Endodermal cell (in vitro differentiated cells): ENCODE results near the gene EML4. TPM values are rescaled to one million over a fixed set of nuclear protein-coding genes. Genes with fewer than 3 reads are reported as not detected.

Source experiments
- DNase-seq: peaks from one replicate; pipeline ENCODE4 v3.0.0-alpha.2; 2017
- H3K27ac ChIP-seq: 2 replicates; pipeline ENCODE4 v1.5.1; 2013; ENCODE audit warnings: mild to moderate bottlenecking, low read depth, low read length, moderate library complexity
- H3K27me3 ChIP-seq: 2 replicates; pipeline ENCODE4 v1.6.1; 2013; ENCODE audit warnings: mild to moderate bottlenecking, low read length, moderate library complexity; ENCODE audit not compliant: insufficient read depth, control insufficient read depth, poor library complexity, severe bottlenecking
- H3K36me3 ChIP-seq: 2 replicates; pipeline ENCODE4 v1.7.0; 2013; ENCODE audit warnings: mild to moderate bottlenecking, low read length, moderate library complexity; ENCODE audit not compliant: control insufficient read depth, insufficient read depth
- H3K4me1 ChIP-seq: one replicate; pipeline ENCODE4 v1.7.0; 2013; ENCODE audit warnings: low read length; ENCODE audit not compliant: control insufficient read depth, insufficient read depth
- H3K4me3 ChIP-seq: 2 replicates; pipeline ENCODE4 v1.5.1; 2013; ENCODE audit warnings: mild to moderate bottlenecking, low read length, moderate library complexity
- H3K9ac ChIP-seq: 2 replicates; pipeline ENCODE4 v1.6.1; 2013; ENCODE audit warnings: mild to moderate bottlenecking, low read length, moderate library complexity; ENCODE audit not compliant: poor library complexity, severe bottlenecking; ENCODE audit errors: extremely low read depth
- H3K9me3 ChIP-seq: 2 replicates; pipeline ENCODE4 v1.6.1; 2013; ENCODE audit warnings: mild to moderate bottlenecking, low read length, moderate library complexity; ENCODE audit not compliant: control insufficient read depth
- H3K27ac Mint-ChIP-seq: 2 replicates; pipeline ENCODE4 v1.8.0; 2020; ENCODE audit warnings: mixed read lengths
- H3K27me3 Mint-ChIP-seq: 2 replicates; pipeline ENCODE4 v1.8.0; 2021; ENCODE audit warnings: mild to moderate bottlenecking, mixed read lengths; ENCODE audit not compliant: insufficient read depth
- H3K36me3 Mint-ChIP-seq: 2 replicates; pipeline ENCODE4 v1.8.0; 2020; ENCODE audit warnings: low read depth, mixed read lengths
- H3K4me1 Mint-ChIP-seq: 2 replicates; pipeline ENCODE4 v1.8.0; 2020; ENCODE audit warnings: mixed read lengths
- H3K4me3 Mint-ChIP-seq: 2 replicates; pipeline ENCODE4 v1.8.0; 2020; ENCODE audit warnings: mild to moderate bottlenecking, moderate library complexity, mixed read lengths
- H3K9me3 Mint-ChIP-seq: 2 replicates; pipeline ENCODE4 v1.8.0; 2020; ENCODE audit warnings: mild to moderate bottlenecking, mixed read lengths
- WGBS, 2 experiments: methylation state at CpG; one replicate each; pipeline versions ENCODE4 v1.1.5 to v1.1.7; 2013; ENCODE audit warnings: missing lambda C conversion rate in 2 of 2, mixed read lengths in 1 of 2; ENCODE audit not compliant: insufficient coverage in 1 of 2, insufficient read length in 1 of 2; 5-methylcytosine and 5-hydroxymethylcytosine counted together
- total RNA-seq, 2 donors: library from RNA; stranded (reverse); fragmentation: NEBNext Ultra II Directional in 1 of 2; extraction: Animal tissue kit (Norgen Biotek cat#: 25700) in 1 of 2; gene quantifications; 2 replicates in 1 of 2; 3 replicates in 1 of 2; pipeline ENCODE4 v1.2.1, GENCODE V29; 2021
- TF ChIP-seq, protein P1 (sequence below): fragments of 200-600 bp; sonication (generic); conservative IDR thresholded peaks from 2 replicates; pipeline ENCODE4 v1.5.0; 2021; ENCODE audit warnings: antibody characterized with exemption, mild to moderate bottlenecking

The EML4 gene
- total RNA-seq, 2 donors from 2014 or later: 84.6 to 90.9 TPM

DNA sequence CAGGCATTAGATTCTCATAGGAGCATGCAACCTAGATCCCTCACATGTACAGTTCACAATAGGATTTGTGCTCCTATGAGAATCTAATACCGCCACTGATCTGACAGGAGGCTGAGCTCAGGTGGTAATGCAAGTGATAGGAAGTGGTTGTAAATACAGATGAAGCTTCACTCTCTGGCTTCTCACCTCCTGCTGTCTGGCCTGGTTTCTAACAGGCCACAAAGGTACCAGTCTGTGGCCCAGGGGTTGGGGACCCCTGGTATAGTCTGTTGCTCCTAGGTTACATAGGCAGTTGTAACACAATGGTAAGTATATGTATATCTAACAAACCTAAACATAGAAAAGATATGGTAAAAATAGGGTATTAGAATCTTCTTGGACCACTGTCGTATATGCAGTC, 81.8 kb downstream of the EML4 start:
- Histone ChIP-seq H3K4me3 (no peak overlapping the region), H3K9ac (no peak overlapping the region), H3K27ac (no peak overlapping the region), H3K36me3 (peaks cover 49% of the 10 kb centered on the region), H3K9me3 (peaks cover 22% of the 10 kb centered on the region), H3K27me3 (no peaks in the 10 kb centered on the region), H3K4me1 (no peaks in the 10 kb centered on the region)
- WGBS, 2 experiments: 95 to 100% methylated on average over 1 to 2 of the region's 2 CpGs
- H3K27me3 Mint-ChIP-seq: no peaks in the 10 kb centered on the region
- TF ChIP-seq, protein P1, sequence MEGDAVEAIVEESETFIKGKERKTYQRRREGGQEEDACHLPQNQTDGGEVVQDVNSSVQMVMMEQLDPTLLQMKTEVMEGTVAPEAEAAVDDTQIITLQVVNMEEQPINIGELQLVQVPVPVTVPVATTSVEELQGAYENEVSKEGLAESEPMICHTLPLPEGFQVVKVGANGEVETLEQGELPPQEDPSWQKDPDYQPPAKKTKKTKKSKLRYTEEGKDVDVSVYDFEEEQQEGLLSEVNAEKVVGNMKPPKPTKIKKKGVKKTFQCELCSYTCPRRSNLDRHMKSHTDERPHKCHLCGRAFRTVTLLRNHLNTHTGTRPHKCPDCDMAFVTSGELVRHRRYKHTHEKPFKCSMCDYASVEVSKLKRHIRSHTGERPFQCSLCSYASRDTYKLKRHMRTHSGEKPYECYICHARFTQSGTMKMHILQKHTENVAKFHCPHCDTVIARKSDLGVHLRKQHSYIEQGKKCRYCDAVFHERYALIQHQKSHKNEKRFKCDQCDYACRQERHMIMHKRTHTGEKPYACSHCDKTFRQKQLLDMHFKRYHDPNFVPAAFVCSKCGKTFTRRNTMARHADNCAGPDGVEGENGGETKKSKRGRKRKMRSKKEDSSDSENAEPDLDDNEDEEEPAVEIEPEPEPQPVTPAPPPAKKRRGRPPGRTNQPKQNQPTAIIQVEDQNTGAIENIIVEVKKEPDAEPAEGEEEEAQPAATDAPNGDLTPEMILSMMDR: no peak
- peaks cover 30% of the 10 kb centered on the region for H3K36me3 Mint-ChIP-seq
- no peak overlapping the region for H3K27ac Mint-ChIP-seq
- H3K9me3 Mint-ChIP-seq: peaks cover 2% of the 10 kb centered on the region
- DNase-seq: no peak
- H3K4me3 Mint-ChIP-seq: no peak overlapping the region
- H3K4me1 Mint-ChIP-seq: peaks cover 5% of the 10 kb centered on the region

DNA sequence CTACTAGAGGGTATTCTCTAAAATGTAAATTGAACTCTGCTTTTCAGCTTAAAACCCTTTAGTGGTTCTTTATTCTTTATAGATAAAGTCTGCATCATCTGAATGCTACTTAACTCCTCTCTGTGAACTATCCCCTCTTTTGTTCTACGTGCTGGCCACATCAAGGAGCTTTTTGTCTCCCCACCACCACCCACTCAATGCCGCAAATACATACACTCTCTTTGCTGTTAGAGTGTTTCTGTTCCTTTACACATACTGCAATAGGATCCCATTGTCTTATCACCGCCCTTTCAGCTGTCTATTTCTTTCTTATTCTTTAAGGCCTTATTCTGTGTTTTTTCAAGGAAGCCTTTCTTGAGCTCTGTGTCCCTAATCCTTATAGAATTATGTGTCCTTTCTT, 83.3 kb downstream of the EML4 start:
- DNase-seq: no peak
- Histone ChIP-seq H3K27ac (peak overlapping the region; percentile 22), H3K4me1 (no peaks in the 10 kb centered on the region), H3K9ac (no peak overlapping the region), H3K27me3 (no peaks in the 10 kb centered on the region), H3K9me3 (peaks cover 22% of the 10 kb centered on the region), H3K4me3 (no peak overlapping the region), H3K36me3 (peaks cover 41% of the 10 kb centered on the region)
- Mint-ChIP-seq H3K9me3 (peaks cover 2% of the 10 kb centered on the region), H3K36me3 (peaks cover 25% of the 10 kb centered on the region), H3K27ac (peak overlapping the region; percentile 10), H3K4me1 (peaks cover 5% of the 10 kb centered on the region), H3K27me3 (no peaks in the 10 kb centered on the region), H3K4me3 (no peak overlapping the region)
- TF ChIP-seq, protein P1: no peak
- 56 to 82% methylated on average over 3 of the region's 3 CpGs for WGBS, 2 experiments

DNA sequence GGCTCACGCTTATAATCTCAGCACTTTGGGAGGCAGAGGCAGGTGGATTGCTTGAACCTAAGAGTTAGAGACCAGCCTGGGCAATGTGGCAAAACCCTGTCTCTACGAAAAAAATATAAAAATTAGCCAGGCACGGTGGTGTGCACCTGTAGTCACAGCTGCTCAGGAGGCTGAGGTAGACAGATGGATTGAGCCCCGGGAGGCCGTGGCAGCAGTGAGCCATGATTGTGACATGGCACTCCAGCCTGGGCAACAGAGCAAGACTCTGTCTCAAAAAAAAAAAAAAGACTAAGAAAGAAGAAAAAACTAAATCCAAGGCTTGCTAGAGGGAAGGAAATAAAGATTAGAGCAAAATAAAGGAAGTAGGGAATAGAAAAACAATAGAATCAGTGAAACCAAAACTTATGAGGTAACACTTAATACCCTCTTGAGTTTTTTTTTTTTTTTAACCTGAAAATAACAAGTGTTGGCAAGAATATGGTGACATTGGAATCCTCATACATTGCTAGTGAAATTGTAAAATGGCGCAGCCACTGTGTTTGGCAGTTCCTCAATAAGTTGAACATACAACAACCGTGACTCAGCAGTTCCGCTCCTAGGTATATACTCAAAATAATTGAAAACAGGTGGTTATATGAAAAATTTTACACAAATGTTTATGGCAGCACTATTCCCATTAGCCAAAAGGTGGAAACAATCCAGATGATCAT, 85.2 kb downstream of the EML4 start:
- H3K9me3 ChIP-seq: peaks cover 22% of the 10 kb centered on the region
- Mint-ChIP-seq H3K36me3 (peaks cover 38% of the 10 kb centered on the region), H3K27ac (peak overlapping the region; percentile 42), H3K9me3 (peaks cover 2% of the 10 kb centered on the region), H3K4me1 (peaks cover 5% of the 10 kb centered on the region), H3K27me3 (no peaks in the 10 kb centered on the region), H3K4me3 (no peak overlapping the region)
- no peaks in the 10 kb centered on the region for H3K4me1 ChIP-seq
- WGBS, 2 experiments: 90 to 94% methylated on average over 7 to 8 of the region's 8 CpGs
- no peak overlapping the region for H3K4me3 ChIP-seq
- H3K27ac ChIP-seq: no peak overlapping the region
- H3K27me3 ChIP-seq: no peaks in the 10 kb centered on the region
- no peak overlapping the region for H3K9ac ChIP-seq
- DNase-seq: no peak
- H3K36me3 ChIP-seq: peaks cover 48% of the 10 kb centered on the region
- TF ChIP-seq, protein P1: no peak
